OCI-LY3 (cell line): ENCODE measurements around the gene PBRM1.

ENCODE experiments used
- H2AFZ ChIP-seq: fragments of 200-600, 300-600 bp; shearing (Covaris generic); 2 replicates; pipeline ENCODE4 v1.6.0; 2014; ENCODE audit warnings: antibody characterized with exemption, low read depth, low read length
- H3K27ac ChIP-seq: fragments of 200-600, 300-600 bp; sonication (generic); 2 replicates; pipeline ENCODE4 v1.5.1; 2014; ENCODE audit warnings: mild to moderate bottlenecking, low read length, moderate library complexity, mixed read lengths
- H3K27me3 ChIP-seq: fragments of 200-600, 300-600 bp; sonication (generic); 2 replicates; pipeline ENCODE4 v1.6.1; 2014; ENCODE audit warnings: low read depth, low read length, mixed read lengths
- H3K36me3 ChIP-seq: fragments of 200-600, 300-600 bp; sonication (generic); replicated peaks from 2 replicates; pipeline ENCODE3; 2014; ENCODE audit warnings: low read depth, low read length, mixed read lengths
- H3K4me1 ChIP-seq: fragments of 300-600, 200-600 bp; sonication (generic); 2 replicates; pipeline ENCODE4 v1.6.1; 2014; ENCODE audit warnings: low read length, mixed read lengths
- H3K4me2 ChIP-seq: fragments of 200-600, 300-600 bp; sonication (generic); 2 replicates; pipeline ENCODE4 v1.6.1; 2014; ENCODE audit warnings: low read length, mixed read lengths
- H3K4me3 ChIP-seq: fragments of 300-600, 200-600 bp; sonication (generic); 2 replicates; pipeline ENCODE4 v1.5.1; 2014; ENCODE audit warnings: antibody characterized with exemption, mild to moderate bottlenecking, low read length, moderate library complexity
- H3K79me2 ChIP-seq: fragments of 300-600, 200-600 bp; shearing (Covaris generic); 2 replicates; pipeline ENCODE4 v1.6.1; 2014; ENCODE audit warnings: mild to moderate bottlenecking, low read length, mixed read lengths
- H3K9ac ChIP-seq: fragments of 300-600, 200-600 bp; shearing (Covaris generic); 2 replicates; pipeline ENCODE4 v1.6.0; 2014; ENCODE audit warnings: mild to moderate bottlenecking, low read length, moderate library complexity
- H3K9me3 ChIP-seq: fragments of 200-600, 300-600 bp; shearing (Covaris generic); 2 replicates; pipeline ENCODE4 v1.6.1; 2014; ENCODE audit warnings: low read length, mixed read lengths; ENCODE audit not compliant: insufficient read depth
- H4K20me1 ChIP-seq: fragments of 200-600, 300-600 bp; sonication (generic); 2 replicates; pipeline ENCODE4 v1.6.1; 2016; ENCODE audit warnings: low read length, mixed read lengths; ENCODE audit not compliant: insufficient read depth
- EZH2phosphoT487 ChIP-seq: fragments of 200-600 bp; shearing (Covaris generic); IDR thresholded peaks from 2 replicates; pipeline ENCODE4 v1.6.1; 2018; ENCODE audit warnings: antibody characterized with exemption, mixed run types, low read depth
- TF ChIP-seq, protein P1 (sequence below): fragments of 200-600, 300-600 bp; sonication (generic); IDR thresholded peaks from 2 replicates; pipeline ENCODE4 v1.5.1; 2014; ENCODE audit warnings: antibody characterized with exemption, low read length, low read depth

PBRM1 gene

GRCh38 chr3:52512727-52513126 is 173.0 kb downstream of the PBRM1 start:
- no peaks in the 10 kb centered on the region for H4K20me1 ChIP-seq
- no peak overlapping the region for H3K4me2 ChIP-seq
- no peaks in the 10 kb centered on the region for H3K36me3 ChIP-seq
- no peak overlapping the region for H3K27ac ChIP-seq
- no peaks in the 10 kb centered on the region for H3K9me3 ChIP-seq
- H3K27me3 ChIP-seq = peaks cover 8% of the 10 kb centered on the region; the same call in 1 of the 2 replicates
- no peak overlapping the region for H3K9ac ChIP-seq
- no peak overlapping the region for H2AFZ ChIP-seq
- no peak overlapping the region for H3K4me3 ChIP-seq
- no peak for TF ChIP-seq EZH2phosphoT487
- TF ChIP-seq, protein P1, sequence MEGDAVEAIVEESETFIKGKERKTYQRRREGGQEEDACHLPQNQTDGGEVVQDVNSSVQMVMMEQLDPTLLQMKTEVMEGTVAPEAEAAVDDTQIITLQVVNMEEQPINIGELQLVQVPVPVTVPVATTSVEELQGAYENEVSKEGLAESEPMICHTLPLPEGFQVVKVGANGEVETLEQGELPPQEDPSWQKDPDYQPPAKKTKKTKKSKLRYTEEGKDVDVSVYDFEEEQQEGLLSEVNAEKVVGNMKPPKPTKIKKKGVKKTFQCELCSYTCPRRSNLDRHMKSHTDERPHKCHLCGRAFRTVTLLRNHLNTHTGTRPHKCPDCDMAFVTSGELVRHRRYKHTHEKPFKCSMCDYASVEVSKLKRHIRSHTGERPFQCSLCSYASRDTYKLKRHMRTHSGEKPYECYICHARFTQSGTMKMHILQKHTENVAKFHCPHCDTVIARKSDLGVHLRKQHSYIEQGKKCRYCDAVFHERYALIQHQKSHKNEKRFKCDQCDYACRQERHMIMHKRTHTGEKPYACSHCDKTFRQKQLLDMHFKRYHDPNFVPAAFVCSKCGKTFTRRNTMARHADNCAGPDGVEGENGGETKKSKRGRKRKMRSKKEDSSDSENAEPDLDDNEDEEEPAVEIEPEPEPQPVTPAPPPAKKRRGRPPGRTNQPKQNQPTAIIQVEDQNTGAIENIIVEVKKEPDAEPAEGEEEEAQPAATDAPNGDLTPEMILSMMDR = no peak
- no peaks in the 10 kb centered on the region for H3K4me1 ChIP-seq
- no peaks in the 10 kb centered on the region for H3K79me2 ChIP-seq

GRCh38 chr3:52512105-52512504 is 173.6 kb downstream of the PBRM1 start:
- Histone ChIP-seq H3K4me3 (no peak overlapping the region), H3K9ac (no peak overlapping the region), H3K79me2 (no peaks in the 10 kb centered on the region), H3K27me3 (peaks cover 8% of the 10 kb centered on the region; the same call in 1 of the 2 replicates), H3K9me3 (no peaks in the 10 kb centered on the region), H3K4me1 (no peaks in the 10 kb centered on the region), H3K36me3 (no peaks in the 10 kb centered on the region), H3K27ac (no peak overlapping the region), H3K4me2 (no peak overlapping the region), H2AFZ (no peak overlapping the region), H4K20me1 (no peaks in the 10 kb centered on the region)
- TF ChIP-seq EZH2phosphoT487 = no peak
- TF ChIP-seq, protein P1 = no peak

DNA sequence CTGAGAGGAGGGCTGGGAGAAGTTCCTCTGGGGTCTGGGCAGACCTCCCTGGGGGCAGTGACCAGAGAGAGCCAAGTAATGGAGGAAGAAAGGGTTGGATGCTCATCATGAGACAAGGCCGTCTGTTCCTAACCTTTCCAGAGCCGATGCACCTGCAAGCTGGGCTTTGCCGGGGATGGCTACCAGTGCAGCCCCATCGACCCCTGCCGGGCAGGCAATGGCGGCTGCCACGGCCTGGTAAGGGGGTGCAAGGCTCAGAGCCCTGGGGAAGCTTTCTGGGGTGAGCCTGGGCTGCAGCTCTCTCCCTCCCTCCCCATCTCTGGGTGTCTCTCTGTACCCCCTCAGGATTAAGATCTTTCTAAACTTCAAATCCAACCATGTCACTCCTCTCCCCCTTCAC is 174.2 kb downstream of the PBRM1 start:
- Histone ChIP-seq H3K9me3 (no peaks in the 10 kb centered on the region), H3K4me3 (no peak overlapping the region), H2AFZ (no peak overlapping the region), H3K36me3 (no peaks in the 10 kb centered on the region), H3K27ac (no peak overlapping the region), H4K20me1 (no peaks in the 10 kb centered on the region), H3K4me1 (no peaks in the 10 kb centered on the region), H3K4me2 (no peak overlapping the region), H3K27me3 (peaks cover 8% of the 10 kb centered on the region; the same call in 1 of the 2 replicates), H3K79me2 (no peaks in the 10 kb centered on the region), H3K9ac (no peak overlapping the region)
- TF ChIP-seq, protein P1 = no peak
- TF ChIP-seq EZH2phosphoT487 = no peak

- no peak overlapping the region for H3K4me2 ChIP-seq
- H3K9me3 ChIP-seq = no peaks in the 10 kb centered on the region
- no peaks in the 10 kb centered on the region for H4K20me1 ChIP-seq
- TF ChIP-seq EZH2phosphoT487 = no peak
- TF ChIP-seq, protein P1 = peak; percentile 34; the same call in 1 of the 2 replicates
- no peak overlapping the region for H3K9ac ChIP-seq
- H3K4me1 ChIP-seq = no peaks in the 10 kb centered on the region
- H3K36me3 ChIP-seq = no peaks in the 10 kb centered on the region
- no peak overlapping the region for H2AFZ ChIP-seq
- H3K27ac ChIP-seq = no peak overlapping the region
- no peaks in the 10 kb centered on the region for H3K79me2 ChIP-seq
- peaks cover 8% of the 10 kb centered on the region; the same call in 1 of the 2 replicates for H3K27me3 ChIP-seq
- H3K4me3 ChIP-seq = no peak overlapping the region
Measured at GRCh38 chr3:52509753-52510328, 175.9 kb downstream of the PBRM1 start.
